WI38 (cell line): ENCODE measurements around the gene LBH.

Experiments
- H3K4me3 ChIP-seq: 2 replicates; pipeline ENCODE4 v1.5.1; 2011; ENCODE audit warnings: low read depth, mild to moderate bottlenecking, control low read depth, low read length
- CTCF ChIP-seq: IDR thresholded peaks from 2 replicates; pipeline ENCODE4 v1.5.1; 2012; ENCODE audit warnings: low read depth, mild to moderate bottlenecking, control low read depth, low read length

LBH gene

GRCh38 chr2:30243231-30243630 lies 11.9 kb downstream of the LBH start:
- TF ChIP-seq CTCF = no peak
- no peak overlapping the region for H3K4me3 ChIP-seq

- TF ChIP-seq CTCF = no peak
- no peak overlapping the region for H3K4me3 ChIP-seq
These were observed 14.0 kb downstream of the LBH start for GRCh38 chr2:30245364-30245763.

GRCh38 chr2:30248791-30249190 lies 17.5 kb downstream of the LBH start:
- no peak for TF ChIP-seq CTCF
- no peak overlapping the region for H3K4me3 ChIP-seq

GRCh38 chr2:30249354-30249753 lies 18.0 kb downstream of the LBH start:
- no peak for TF ChIP-seq CTCF
- H3K4me3 ChIP-seq = no peak overlapping the region

GRCh38 chr2:30250421-30250820 lies 19.1 kb downstream of the LBH start:
- H3K4me3 ChIP-seq = no peak overlapping the region
- no peak for TF ChIP-seq CTCF

GRCh38 chr2:30252723-30253701 lies 21.7 kb downstream of the LBH start:
- no peak overlapping the region for H3K4me3 ChIP-seq
- TF ChIP-seq CTCF = no peak
